A549 treated with ZK216348 at 1 μM for 4 hours (cell line): Measurements from ENCODE around the gene SCO2. TPM values are rescaled to one million over a fixed set of nuclear protein-coding genes. Genes with fewer than 3 reads are reported as not detected.

Source experiments
- total RNA-seq: library from RNA; stranded (reverse); fragments of 200-300 nt; extraction: Qiagen RNA extraction; gene quantifications from 5 replicates; pipeline ENCODE4 v1.2.3, GENCODE V29; 2022; ENCODE audit warnings: low read depth

Gene SCO2, protein sequence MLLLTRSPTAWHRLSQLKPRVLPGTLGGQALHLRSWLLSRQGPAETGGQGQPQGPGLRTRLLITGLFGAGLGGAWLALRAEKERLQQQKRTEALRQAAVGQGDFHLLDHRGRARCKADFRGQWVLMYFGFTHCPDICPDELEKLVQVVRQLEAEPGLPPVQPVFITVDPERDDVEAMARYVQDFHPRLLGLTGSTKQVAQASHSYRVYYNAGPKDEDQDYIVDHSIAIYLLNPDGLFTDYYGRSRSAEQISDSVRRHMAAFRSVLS
- 1.1 to 7.5 TPM (median 6.2 TPM) in 5 replicates for total RNA-seq

DNA sequence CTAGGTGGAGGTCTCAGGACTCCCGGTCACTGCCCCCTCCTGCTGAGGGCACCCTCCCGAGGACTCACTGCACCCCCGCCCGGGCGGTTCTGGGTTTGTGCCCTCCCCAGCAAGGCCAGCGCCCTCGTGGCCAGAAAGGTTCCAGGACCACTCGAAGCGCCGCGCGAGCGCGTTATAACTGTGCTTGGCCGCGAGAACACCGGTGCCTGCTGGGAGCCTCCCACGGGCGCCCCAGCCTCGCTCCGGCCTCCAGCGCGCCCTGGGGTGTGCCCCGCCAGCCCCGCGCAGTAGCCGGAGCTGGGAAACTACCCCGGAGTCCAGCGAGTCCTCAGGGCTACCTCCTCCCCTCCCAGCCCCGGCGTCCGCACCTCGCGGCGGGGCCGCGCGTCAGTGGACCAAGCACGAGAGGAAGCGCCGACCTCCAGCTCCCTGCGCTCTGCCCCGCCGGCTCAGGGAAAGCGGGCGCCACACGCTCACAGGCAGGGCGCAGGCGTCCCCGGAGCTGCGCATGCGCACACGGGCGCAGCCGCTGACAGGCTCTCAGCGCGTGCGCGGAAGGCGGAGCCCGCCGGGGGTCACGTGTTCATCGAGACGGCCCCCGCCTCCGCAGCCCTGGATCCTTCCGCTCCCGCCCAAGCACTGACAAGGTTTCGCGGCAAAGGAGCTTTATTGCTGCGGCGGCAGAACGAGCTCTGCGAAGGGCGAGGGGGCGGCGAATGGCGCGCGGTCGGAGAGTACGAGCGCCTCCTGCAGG, at the start of gene SCO2:
Gene SCO2, minus strand, starts transcription at position 495 of the 754 bp plus-strand sequence. CDS start 1,187 bp downstream, outside the sequence.

DNA sequence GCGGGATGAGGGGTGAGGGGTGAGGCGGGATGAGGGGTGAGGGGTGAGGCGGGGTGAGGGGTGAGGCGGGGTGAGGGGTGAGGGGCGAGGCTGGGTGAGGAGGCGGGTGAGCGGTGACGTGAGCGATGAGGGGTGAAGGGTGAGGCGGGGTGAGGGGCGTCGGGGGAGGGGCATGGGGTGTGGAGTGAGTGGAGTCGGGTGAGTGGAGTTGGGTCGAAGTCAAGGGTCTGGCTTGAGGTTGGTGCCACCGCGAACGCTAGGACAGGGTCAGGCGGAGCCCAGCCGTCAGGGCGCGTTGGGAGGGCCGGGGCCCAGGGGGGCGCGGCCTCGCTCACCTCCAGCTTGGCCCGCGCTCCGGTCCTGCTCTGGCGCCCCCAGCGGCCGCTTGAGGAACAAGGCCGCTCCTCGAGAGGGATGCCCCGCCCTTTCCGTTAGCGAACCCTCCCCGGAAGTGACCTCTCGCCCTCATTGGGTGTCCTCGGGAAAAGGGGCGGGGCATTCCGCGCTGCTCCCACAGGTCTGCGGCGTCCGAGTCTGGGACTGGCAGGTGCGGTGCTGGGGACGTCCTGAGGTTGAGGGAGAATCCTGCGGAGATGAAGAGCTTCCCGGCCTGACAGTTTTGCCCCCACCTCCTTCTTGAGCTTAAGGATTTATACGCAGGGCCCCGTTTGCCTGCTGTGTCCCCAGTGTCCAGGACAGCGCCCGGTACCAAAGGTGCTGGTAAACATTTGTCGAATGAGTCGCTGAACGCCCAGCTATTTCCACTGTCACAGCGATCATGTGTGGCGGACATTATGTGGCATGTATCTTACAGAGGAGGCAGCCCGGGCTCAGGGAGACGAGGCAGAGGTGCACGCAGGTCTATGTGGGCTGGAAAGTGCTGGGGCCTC, 37.4 kb upstream of the SCO2 start, which contains the start of gene SYCE3:
Gene SYCE3, minus strand, starts transcription at position 397 of the 890 bp plus-strand sequence. CDS start 6,514 bp downstream, outside the sequence.

DNA sequence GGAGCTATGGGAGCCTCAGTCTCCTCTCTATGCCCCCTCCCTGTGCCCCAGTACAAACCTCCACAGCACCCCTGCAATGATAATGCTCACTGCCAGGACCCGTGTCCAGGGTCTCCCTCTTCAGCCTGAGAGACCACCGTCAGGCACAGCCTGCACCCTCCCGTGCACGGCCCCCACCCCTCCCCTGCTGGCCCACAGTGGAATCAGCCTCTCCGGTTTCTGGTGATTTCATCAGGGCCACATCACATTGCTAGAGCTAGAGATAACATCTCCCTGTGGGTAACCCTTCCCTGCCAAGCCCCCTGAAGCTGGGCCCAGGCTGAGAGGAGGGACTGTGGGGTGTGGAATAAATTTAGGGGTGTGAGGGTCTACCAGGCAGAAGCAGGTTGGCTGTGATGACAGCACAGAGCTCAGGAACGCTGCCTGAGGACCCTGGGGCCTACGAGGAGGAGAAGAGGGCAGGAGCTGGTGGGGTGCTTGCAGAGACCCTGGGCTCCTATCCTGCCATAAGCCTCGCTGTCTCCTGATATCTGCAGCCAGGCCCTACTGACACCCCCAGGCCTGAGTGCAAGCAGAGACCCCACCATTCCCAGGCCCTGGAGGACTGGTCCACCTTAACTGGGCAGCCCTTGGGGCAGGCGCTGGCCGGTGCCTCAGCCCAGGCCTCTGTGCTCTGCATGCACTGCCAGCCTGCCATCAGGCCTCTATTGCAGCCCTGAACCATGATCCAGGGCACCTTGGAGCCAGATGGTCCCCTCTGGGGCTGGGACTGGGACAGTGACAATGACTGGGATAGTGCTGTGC, 20.3 kb upstream of the SCO2 start, which contains the start of gene KLHDC7B:
Gene KLHDC7B, plus strand, starts transcription at position 378 of the 804 bp plus-strand sequence. Its CDS starts 345 bp downstream, at position 723.

DNA sequence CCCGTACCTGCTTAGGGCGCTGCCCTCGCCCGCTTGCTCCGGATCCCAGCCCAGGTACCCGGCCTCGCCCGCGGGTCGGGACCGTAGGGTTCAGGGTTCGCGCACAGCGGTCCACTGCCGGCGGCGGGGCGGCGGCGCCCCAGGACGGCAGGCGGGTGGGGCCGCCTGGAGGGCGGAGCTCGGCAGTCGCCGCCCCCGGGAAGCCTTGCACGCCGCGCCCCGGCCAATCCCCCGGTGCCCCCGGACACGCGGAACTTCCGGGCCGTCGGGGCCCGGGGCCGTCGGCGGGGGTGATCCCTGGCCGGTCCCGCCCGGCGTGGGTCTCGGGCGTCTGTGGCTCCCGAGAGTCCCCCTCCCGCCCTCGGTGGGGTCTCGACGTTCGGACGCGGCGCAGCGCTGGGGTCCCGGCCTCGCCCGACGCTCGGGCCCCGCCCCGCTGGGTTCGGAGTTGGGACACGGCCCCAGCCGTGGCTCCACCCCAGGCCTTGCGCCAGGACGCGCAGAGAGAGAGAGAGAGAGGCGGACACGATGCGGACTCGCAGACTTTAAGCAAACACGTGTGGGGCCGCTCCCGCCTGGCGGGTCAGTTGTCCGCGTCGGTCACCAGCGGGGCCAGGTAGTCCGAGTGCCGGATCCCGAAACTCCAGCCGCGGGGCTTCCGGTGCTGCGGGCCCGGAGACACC, 4.6 kb upstream of the SCO2 start, which contains the start of gene TYMP:
Gene TYMP, minus strand, starts transcription at position 116 of the 683 bp plus-strand sequence. CDS start 303 bp downstream, outside the sequence.

DNA sequence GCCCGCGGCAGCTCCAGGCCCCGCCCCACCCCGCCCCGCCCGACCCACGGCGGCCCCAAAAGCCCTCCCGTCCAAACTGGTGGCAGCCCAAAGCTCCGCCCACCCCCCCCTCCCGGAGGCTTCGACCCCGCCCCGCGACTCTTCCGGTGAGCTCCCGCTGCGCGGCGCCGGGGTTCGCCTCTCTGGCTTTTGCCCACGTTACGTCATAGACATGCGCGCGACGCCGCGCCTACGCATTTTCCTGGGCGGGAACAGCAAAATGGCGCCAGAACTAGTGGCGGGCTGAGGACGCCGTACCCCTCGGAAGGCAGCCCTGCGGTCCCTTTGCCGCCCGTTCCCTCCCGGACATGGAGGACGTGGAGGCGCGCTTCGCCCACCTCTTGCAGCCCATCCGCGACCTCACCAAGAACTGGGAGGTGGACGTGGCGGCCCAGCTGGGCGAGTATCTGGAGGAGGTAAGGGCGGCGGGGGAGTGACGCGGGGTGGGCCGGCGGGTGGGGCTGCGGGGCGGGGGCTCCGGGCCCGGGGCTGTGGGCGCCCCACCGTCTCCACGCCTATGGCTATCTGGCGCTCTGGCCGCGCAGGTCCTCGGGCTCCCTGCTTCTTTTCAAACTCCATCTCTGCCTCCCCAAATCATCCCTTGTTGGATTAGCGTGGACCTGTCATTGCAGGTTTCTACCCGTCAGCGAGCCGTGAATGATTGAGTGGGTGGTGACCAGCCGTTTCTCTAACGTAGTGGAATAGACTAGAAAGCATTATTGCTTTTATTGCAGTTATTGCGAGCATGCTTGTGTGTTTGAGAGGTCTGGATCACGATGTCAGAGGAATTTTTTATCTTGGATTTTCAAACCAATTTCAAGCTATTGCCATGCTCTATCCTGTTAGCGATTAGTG, 17.2 kb downstream of the SCO2 start, which contains the start of gene NCAPH2:
Gene NCAPH2, plus strand, starts transcription at position 234 of the 894 bp plus-strand sequence. Its CDS starts 114 bp downstream, at position 348.

DNA sequence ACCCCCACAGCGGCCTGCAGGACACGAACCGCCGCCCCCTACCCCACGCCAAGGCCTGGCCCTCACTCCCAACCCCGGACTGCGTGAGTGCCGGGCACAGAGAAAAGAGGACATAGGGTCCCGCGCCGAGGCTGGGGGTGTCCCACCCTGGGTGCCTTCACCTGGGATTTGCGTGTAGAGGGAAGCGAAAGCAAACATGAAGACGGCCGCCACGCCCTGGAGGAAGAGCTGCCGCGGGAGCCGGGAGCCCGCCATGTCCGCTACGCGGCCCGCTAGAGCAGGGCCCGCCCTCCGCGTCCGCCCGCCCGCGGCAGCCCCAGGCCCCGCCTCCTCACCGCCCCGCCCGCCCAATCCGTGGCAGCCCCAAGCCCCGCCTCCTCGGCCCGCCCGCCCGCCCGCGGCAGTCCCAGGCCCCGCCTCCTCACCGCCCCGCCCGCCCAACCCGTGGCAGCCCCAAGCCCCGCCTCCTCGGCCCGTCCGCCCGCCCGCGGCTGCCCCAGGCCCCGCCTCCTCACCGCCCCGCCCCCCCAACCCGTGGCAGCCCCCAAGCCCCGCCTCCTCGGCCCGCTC, 17.9 kb downstream of the SCO2 start, which contains the start of gene LMF2:
Gene LMF2, minus strand, starts transcription at position 282 of the 570 bp plus-strand sequence. Its CDS starts 27 bp downstream, at position 255.

DNA sequence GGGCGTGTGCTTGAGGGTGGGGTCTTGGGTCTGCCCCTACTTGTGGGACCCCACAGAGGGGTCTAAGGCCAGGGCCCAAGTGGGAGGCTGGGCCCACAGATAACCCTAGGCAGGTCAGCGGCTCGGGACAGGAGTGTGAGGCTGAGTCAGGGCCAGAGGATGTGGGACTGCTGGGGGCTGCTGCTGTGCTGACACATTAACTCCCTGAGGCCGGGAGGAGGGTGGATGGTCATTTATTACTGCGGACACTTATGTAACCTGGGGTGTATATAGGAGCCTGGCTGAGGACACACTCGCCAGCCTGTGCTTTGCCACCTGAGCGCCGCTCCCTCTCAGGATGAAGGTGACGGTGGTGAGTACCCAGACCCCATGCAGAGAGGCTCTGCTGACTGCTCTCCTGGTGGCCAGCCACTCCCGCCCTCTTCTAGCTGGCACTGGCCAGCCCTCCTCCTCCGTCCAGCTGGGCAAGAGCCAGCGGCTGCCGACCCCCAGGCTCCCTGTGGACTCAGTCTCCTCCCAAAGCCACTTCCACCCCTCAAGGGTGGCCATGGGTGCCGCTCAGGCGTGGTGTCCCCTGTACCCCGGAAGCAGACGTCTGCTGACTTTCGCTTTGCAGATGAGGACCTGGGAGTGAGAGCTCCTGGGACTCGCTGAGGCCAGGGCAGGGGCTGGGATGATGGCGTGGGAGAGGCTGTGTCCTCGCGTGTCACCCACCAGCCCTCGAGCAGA, 38.7 kb downstream of the SCO2 start, which contains the start of gene MIOX:
Gene MIOX, plus strand, starts transcription at position 299 of the 729 bp plus-strand sequence. Its CDS starts 39 bp downstream, at position 338.

DNA sequence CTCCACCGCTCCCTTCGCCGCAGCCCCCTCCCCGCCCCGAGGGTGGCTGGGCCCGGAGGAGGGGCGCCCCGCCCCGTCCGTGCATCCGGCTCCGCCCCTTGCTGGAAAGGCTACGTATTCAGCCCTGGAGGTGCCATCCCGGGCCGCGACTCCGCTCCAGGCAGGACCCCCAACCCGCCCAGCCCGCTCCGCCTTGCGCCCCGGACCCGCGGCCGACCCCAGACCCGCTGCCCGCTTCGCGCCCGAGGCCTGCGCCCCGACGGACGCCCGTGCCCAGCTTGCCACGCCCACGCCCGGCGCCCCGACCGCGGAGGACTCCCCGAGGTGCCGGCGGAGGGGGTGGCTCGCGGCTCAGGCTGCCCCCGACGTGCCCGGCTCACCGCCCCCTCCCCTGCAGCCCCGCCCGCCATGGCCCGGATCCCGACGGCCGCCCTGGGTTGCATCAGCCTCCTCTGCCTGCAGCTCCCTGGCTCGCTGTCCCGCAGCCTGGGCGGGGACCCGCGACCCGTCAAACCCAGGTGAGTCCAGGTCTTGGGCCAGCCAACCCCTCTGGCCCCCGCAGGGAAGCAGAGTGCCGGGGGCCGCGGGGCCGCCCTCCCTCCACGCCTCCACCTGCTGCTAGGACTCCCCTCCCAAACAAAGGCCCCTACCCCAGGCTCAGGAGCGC, 43.8 kb downstream of the SCO2 start, which contains the start of gene ADM2:
Gene ADM2, plus strand, starts transcription at position 104 of the 667 bp plus-strand sequence. Its CDS starts 305 bp downstream, at position 409.

DNA sequence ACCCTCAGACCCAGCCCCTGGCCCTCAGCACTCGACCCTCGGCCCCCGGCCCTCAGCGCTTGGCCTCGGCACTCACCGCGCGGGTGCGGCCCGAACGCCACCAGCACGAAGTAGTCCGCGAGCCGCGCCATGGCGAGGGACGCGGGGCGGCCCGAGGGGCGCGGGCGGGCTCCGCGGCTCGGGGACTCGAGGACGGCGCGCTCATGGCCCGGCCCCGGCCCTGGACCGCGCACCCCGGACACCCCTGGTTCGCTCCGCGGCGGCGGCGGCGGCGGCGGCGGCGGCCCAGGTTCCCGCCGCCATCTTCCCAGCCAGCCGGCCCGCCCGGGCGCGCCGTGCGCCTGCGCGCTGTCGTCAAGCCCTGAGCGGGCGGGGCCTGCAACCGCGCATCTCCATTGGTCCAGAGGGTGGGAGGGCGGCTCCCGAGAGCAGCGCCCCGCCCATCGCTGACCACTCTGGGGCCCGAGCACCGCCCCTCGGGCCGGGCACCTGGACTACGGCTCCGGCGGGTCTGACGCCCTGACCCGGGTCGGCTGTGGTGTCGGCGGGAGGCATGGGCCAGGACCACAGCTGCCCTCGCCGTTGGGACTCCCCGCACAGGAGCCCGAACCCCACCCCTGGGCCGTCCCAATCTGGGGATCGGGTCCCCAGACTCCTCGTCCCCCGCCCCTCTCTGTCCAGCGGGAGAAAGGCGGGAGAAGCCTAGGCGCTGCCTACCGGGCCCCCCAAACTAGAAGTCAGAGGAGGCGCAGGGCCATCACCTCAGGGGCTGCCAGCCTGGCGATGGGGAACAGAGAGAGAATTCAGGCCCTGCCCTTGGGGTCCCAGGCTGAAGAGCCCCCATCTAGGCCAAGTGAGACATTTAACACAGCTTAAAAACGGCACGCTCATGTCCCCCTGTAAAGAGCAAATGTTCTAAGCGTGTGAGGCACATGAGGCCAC, 50.4 kb downstream of the SCO2 start, which contains the start of gene SBF1:
Gene SBF1, minus strand, starts transcription at position 326 of the 942 bp plus-strand sequence. Its CDS starts 195 bp downstream, at position 131.

Other genes starting within 250 kb of the SCO2 start
- gene PLXNB2, start 218.0 kb downstream of the SCO2 start, total RNA-seq = 62.3 to 128 TPM (median 115 TPM) in 5 replicates
- 1.6 to 4.3 TPM (median 3.6 TPM) in 5 replicates for gene DENND6B, start 198.6 kb downstream of the SCO2 start, total RNA-seq
- gene PPP6R2, start 182.3 kb downstream of the SCO2 start, total RNA-seq = 8.2 to 15.9 TPM (median 12.4 TPM) in 5 replicates
- gene SBF1, start 50.6 kb downstream of the SCO2 start, total RNA-seq = 9.8 to 29.9 TPM (median 27.6 TPM) in 5 replicates
- 0.27 to 0.84 TPM (median 0.69 TPM) in 5 replicates for gene ADM2, start 44.1 kb downstream of the SCO2 start, total RNA-seq
- gene MIOX, start 38.7 kb downstream of the SCO2 start, total RNA-seq = not detected in 5 replicates
- 21.8 to 55.9 TPM (median 46.5 TPM) in 5 replicates for gene LMF2, start 17.9 kb downstream of the SCO2 start, total RNA-seq
- gene NCAPH2, start 17.4 kb downstream of the SCO2 start, total RNA-seq = 28.3 to 43.0 TPM (median 36.3 TPM) in 5 replicates
- 7.8 to 20.8 TPM (median 19.9 TPM) in 5 replicates for gene TYMP, start 4.4 kb upstream of the SCO2 start, total RNA-seq
- gene KLHDC7B, start 20.3 kb upstream of the SCO2 start, total RNA-seq = 0.02 to 0.05 TPM in 2 of 5 replicates, not detected in the others
- not detected in 5 replicates for gene SYCE3, start 37.3 kb upstream of the SCO2 start, total RNA-seq
- 7.2 to 18.9 TPM (median 15.5 TPM) in 5 replicates for gene CPT1B, start 52.8 kb upstream of the SCO2 start, total RNA-seq
- 12.4 to 29.8 TPM (median 19.5 TPM) in 5 replicates for gene CHKB, start 57.3 kb upstream of the SCO2 start, total RNA-seq
- gene MAPK8IP2, start 75.2 kb upstream of the SCO2 start, total RNA-seq = 1.9 to 4.8 TPM (median 4.1 TPM) in 5 replicates
- gene ARSA, start 102.6 kb upstream of the SCO2 start, total RNA-seq = 10.9 to 26.5 TPM (median 21.1 TPM) in 5 replicates
- gene SHANK3, start 147.2 kb upstream of the SCO2 start, total RNA-seq = 1.9 to 6.0 TPM (median 5.2 TPM) in 5 replicates
- 0.19 to 0.54 TPM in 2 of 5 replicates, not detected in the others for gene ACR, start 212.6 kb upstream of the SCO2 start, total RNA-seq